NCI-H2081 (cell line): ENCODE data around the gene TRIM71.
"Not testable (repeated sequence)": the region's sequence is repeated elsewhere in the genome, so short reads cannot be mapped to it uniquely, and the experiment has no call there.

Experiments
- DNase-seq, 2 experiments: peaks; one replicate each; lab custom pipeline; 2025; lab: John Stamatoyannopoulos, UW

The TRIM71 gene

DNA sequence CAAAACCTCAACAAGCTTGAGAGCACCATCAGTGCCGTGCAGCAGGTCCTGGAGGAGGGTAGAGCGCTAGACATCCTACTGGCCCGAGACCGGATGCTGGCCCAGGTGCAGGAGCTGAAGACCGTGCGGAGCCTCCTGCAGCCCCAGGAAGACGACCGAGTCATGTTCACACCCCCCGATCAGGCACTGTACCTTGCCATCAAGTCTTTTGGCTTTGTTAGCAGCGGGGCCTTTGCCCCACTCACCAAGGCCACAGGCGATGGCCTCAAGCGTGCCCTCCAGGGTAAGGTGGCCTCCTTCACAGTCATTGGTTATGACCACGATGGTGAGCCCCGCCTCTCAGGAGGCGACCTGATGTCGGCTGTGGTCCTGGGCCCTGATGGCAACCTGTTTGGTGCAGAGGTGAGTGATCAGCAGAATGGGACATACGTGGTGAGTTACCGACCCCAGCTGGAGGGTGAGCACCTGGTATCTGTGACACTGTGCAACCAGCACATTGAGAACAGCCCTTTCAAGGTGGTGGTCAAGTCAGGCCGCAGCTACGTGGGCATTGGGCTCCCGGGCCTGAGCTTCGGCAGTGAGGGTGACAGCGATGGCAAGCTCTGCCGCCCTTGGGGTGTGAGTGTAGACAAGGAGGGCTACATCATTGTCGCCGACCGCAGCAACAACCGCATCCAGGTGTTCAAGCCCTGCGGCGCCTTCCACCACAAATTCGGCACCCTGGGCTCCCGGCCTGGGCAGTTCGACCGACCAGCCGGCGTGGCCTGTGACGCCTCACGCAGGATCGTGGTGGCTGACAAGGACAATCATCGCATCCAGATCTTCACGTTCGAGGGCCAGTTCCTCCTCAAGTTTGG, 72.9 kb downstream of the TRIM71 start:
- DNase-seq: no peak

DNA sequence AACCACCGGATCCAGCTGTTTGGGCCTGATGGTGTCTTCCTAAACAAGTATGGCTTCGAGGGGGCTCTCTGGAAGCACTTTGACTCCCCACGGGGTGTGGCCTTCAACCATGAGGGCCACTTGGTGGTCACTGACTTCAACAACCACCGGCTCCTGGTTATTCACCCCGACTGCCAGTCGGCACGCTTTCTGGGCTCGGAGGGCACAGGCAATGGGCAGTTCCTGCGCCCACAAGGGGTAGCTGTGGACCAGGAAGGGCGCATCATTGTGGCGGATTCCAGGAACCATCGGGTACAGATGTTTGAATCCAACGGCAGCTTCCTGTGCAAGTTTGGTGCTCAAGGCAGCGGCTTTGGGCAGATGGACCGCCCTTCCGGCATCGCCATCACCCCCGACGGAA, 73.6 kb downstream of the TRIM71 start:
- no peak for DNase-seq

DNA sequence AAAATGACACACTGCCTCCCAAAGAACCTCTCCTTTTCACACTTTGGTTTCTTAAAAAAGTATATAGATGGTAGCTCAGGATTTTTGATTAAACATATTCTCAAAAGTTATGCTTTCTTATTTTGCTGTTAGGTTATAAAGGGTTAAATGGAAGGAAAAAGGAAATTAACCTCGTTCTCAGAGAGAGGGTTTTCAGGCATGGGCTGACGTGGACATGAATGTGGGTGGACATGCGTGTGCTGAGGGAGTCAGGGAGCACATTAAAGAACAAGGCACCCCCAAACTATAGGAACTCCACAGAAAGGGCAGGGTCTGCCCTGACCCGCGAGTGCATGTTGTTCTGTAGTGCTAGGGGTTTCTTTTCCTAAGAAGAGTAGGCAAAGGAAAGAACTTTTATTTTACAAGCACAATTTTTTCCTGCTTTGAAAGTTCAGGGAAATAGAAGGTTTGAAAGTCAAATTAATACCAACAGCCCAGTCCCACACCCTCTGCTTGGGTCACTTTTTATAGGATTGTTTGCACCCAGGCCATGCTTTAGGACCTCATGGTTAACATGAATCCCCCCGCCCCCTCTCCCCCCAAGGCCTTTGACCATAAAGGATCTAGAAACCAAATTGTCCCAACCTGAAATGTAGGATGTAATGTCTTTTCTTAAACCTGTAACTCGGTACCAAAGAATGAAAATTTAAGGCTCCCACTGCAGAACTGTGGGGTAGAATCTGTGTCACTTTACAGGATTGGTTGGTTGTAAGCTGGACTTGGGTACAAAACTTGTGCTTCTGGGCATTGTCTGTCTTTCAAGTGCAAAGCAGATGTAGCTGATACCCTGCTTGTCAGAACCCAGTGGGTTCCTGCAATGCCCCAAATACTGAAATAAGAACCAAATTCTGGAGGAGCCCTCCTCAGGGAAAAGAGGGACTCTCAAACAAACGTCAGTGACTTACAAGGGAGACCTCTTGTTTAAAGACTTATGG, 75.1 kb downstream of the TRIM71 start:
- DNase-seq: no peak

DNA sequence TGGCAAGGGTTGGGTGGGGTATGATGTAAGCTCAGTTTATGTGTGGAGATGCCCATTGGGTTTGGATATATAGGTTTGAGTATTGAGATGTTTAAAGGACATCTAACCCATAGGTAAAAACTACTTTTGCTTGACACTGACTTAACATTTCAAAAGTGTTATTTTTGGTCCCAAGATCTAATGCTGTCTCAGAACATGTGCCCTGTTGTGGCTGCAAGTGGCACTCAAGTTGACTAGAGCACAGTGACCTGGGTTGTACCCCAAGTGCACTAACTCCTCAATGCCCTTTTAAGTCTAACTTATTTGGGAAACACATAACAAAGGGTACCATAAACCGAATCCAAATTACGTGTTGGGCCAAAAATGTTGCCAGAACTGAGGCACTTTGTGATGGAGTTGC, 77.2 kb downstream of the TRIM71 start:
- no peak for DNase-seq

DNA sequence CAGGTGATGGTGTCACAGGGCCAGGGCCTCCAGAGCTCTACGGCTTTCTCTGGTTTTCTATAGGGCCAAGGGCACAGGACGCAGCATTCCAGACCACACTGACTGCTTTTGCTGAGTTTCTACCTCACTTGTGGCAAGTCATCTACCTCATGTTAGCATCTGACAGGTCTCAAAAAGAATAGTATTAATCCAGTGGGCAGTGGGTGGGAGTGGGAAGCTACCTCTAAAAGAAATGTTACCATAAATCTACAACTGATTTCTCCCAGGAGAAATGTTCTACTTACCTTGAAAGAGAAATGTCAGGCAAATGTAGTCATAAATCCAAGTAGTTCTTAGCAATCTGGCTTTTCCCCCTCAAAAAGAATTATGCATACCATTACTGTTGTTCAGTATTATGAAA, 77.9 kb downstream of the TRIM71 start:
- no peak for DNase-seq

DNA sequence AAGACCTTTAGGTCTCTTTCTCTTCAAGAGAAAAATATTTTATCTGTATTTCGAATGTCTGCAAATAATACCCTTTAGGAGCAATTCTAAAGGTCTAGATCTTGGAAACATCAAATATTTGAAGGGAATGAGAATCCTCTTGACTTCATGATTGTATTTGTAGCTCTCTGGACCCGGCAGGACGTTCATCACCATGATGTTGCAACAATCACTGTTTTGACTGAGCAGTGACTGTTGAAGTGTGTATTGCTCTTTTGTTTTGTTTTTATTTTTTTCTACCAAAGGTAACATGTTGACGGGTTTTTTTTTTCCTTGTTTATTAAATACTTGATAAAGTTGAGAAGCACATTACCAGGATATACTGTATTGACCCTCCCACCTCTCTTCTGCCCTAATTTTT, 78.3 kb downstream of the TRIM71 start:
- no peak for DNase-seq

DNA sequence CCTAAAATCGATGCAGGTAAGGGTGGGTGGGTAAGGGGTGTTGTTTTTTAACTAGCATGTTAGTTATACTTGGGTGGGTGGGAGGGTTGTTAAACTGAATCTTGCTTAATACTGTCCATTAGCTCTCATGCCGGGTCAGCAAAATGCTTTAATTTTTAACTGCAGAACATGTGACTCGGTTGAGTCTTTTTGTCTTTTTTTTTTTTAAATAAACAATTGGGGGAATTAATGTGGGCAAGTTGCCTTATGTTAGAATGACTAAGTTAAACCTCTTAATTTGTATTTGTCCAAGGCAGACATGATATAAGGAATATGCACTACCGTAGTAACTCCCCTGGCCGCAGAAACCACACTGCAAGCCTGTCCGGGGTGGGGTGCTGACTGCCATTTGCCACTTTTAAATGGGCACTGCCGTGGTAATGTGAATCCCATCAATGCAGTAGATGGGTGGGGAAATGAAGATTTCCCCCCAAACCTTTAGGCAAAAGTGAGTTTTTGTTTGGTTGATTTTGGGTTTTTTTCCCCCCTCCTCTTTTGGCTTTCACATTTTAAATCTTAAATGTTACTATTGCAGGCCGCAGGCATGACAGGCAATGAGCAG, 79.3 kb downstream of the TRIM71 start:
- DNase-seq: no peak

DNA sequence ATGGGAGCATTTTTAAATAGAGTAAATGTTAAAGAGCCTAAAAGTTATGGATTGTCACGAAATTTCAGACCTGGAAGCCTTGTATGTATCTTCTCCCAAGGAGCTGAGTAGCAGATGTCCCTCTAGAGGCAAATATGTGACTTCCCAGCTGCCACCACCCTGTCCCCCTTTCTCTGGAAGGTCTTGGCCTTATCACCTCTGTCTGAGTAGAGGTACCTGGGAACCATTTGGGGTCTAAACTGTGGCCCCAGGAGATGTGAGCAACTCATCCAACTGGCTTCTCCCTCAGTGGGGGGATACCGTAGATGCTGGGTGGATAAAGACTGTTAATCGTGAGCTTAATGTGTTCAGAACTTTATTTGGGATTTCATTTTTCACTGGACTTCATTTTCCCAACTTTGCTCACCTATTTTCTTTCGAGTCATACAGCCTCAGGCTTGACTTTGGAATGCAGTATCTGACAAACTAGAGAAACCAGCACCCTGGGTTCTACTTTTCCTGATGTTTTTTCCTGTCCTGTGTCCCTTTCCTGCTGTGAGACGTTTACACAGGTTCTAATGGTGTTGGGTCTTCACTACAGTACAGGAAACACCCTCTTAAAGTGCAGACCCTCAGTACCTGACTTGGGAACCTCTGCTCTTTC, 80.3 kb downstream of the TRIM71 start:
- DNase-seq: no peak

DNA sequence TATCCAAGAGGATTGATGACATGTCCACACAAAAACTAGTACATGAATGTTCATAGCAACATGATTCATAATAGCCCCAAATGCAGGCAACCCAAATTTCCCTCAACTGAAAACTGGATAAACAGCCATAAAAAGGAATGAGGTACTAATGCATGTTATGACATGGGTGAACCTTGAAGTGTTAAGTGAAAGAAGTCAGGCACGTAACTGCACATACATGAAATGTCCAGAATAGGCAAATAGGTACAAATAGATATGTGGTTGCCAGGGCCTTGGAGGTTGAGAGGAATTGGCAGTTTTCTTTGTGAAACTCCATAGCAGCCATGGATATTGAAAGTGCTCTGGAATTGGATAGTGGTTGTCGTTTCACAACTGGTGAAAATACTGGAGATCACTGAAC, 81.5 kb downstream of the TRIM71 start:
- DNase-seq: no peak

DNA sequence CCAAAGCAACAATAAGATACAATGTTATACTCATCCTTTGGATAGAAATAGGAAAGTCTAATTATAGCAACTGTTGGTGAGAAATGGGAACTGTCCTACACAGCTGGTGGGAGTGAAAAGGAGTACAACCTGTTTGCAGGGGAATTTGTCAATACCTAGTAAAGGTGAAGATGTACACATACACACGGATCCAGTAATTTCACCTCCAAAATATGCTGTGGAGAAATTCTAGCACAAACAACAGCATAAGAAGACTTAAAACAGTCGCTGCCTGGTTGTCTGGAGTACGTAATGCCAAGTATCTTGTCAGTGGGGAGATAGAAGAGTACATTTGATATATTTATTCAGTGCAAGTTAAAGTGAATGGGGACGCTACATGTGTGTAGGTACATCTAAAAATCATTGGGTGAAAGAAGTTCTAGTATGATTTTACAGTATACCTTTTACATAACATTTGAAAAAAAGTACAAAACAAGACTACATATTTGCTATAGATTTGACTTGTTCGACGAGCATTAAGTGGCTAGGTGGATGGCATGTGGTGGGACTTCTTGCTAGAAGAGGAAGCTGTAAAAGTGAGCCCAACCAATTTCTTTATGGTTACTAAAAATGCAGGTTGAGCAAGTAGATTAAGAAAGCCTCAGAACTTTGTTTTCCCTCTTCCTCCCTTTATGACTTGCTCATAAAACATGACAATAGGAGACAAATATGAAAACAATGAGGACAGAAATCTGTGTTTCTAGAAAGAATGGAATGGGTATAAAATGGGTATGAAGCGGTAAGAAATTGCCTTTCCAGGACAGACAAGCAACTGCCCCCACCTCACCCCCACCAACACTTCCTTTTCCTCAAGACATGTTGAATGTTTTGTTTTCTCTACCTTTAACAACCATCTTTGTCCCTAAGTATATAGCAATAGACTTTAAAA, 83.5 kb downstream of the TRIM71 start:
- no peak for DNase-seq

DNA sequence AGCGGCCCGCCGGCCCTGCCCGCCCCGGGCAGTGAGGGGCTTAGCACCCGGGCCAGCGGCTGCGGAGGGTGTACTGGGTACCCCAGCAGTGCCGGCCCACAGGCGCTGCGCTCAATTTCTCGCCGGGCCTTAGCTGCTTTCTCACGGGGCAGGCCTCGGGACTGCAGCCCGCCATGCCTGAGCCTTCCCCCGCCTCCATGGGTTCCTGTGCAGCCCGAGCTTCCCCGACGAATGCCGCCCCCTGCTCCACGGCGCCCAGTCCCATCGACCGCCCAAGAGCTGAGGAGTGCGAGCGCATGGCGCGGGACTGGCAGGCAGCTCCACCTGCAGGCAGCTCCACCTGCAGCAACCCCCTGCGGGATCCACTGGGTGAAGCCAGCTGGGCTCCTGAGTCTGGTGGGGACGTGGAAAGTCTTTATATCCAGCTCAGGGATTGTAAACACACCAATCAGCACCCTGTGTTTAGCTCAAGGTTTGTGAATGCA, 85.1 kb downstream of the TRIM71 start:
- DNase-seq: not testable (repeated sequence)

DNA sequence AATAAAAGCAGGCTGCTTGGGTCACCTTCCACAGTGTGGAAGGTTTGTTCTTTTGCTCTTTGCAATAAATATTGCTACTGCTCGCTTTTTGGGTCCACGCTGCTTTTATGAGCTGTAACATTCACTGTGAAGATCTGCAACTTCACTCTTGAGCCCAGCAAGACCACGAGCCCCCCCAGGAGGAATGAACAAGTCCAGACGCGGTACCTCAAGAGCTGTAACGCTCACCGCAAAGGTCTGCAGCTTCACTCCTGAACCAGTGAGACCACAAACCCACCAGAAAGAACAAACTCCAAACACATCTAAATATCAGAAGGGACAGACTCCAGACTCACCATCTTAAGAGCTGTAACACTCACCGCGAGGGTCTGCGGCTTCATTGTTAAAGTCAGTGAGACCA, 86.2 kb downstream of the TRIM71 start:
- DNase-seq: no peak

DNA sequence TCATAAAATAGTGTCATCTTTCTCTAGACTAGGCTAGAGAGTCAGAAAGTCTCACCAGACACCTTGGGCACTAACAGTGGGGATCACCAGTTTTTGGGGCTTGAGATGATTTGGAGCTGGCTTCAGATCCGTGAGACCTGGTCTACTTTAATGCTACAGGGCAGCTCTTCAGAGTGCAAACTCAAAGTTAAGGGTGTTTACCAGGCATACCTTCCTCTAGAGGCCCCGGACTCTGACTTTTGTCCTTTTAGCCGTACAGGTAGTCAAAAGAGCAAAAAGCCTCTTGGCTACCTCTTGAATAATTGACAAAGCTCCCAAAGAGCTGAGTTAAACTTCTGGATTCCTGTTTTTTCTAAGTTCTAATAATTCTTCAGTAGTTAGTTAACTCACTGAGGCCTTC, 92.2 kb downstream of the TRIM71 start:
- DNase-seq: no peak

DNA sequence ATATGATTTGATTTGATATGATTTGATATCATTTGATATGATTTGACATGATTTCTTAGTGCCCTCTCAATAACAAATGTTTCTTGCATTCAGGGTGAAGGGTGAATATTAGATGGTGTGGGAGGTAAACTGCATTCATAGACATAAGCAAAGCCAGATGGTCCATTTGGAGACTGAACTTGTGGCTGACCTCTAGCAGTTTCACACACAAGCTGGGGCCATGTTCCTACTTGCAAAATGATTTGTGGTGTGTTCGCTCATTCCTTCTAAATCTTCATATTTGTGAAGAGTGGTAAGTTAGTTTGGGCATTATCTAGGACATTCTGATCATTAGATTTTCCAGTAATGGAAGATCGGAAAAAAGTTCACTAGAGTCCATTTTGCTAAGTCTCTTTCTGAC, 93.2 kb downstream of the TRIM71 start:
- no peak for DNase-seq

DNA sequence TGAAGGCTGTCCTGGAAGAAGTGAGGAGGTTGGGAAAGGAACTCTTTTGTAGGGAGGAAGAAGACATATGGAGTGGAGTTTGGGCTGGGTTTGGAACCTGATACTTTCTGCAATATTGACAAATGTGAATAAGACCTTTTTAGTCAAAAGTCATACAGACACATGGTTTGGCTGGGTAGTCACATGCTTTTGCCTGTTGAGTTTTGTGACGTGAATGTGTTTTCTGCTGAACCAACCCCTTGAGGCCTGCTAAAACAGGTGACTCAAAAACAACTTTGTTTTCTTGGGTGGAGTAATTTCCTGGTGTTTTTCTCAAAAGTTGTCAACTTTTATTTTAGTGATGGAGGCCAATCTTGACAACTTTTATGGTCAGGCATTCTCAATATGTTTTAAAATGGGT, 94.2 kb downstream of the TRIM71 start:
- DNase-seq: no peak

DNA sequence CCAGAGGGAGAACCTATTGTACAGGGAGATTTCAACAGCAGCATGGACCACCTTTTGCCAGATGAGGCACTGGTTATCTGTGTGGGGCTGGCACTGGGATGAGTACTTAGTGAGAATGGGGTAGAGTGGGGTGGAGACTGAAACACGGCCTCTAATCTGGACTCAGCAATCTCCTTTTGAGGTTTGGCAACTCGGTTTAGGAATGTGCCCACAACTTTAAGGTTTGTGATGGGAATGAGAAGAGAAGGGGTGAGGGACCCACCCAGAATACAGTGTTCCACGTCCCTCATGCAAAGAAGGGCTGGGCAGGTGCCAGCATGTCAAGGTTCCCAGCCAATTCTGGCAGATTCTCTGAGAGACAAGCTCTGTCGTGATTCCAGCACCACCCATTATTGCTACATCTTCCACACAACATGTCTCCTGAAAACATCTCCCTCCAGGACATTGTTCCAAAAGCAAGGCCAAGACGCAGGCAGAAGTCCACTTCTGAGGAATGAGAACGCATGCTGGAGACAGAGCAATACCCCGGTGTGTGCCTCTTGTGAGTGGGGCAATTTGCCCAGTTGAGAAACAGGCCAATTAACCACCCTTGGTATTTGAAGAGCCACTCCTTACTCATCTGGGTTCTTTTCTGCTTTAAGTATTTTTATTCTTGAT, 96.1 kb downstream of the TRIM71 start:
- no peak for DNase-seq

DNA sequence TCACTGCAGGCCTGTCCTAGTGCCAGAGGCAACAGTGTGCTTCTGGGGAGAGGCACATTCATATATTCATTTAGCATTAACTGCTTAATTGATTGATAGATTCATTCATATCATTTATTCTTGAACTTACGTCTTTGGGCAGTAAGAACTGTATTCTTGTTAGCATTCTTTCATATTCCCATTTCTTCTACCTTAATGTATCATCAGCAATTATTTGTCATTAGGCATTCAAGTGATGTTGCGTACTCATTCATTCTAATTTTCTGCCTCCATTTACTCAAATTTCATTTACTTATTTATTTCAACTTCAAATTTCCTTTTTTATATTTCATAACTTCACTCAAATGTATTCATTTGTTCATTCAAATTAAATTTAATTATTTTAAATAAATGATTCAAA, 102.1 kb downstream of the TRIM71 start:
- DNase-seq: no peak

DNA sequence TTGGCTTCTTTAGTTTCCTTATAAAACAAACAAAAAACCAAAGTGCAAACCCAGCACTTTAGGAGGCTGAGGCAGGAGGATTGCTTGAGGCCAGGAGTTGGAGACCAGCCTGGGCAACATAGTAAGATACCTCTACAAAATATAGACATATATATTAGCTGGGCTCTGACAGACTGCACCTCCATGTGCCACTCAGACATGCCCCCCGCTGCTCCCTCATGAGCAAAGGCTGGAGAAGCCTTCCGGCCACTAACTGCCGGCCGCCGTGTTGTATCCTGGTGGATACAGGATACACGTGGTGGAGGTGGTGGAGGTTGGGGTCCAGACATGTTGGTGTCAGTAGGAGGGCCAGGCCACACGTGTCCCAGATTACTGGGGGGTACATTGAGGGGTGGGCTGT, 104.3 kb downstream of the TRIM71 start:
- DNase-seq: no peak

DNA sequence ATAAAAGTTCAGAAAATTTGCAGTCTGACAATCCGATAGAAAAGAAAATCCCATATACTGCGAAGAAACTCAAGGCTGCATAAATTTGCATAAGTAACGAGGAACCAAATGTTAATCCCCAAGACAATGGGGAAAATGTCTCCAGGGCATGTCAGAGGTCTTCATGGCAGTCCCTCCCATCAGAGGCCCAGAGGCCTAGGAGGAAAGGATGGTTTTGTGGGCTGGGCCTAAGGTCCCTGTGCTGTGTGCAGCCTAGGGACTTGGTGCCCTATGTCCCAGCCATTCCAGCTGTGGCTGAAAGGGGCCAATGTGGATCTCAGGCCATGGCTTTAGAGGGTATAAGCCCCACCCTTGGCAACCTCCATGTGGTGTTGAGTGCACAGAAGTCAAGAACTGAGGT, 112.4 kb downstream of the TRIM71 start:
- no peak for DNase-seq

DNA sequence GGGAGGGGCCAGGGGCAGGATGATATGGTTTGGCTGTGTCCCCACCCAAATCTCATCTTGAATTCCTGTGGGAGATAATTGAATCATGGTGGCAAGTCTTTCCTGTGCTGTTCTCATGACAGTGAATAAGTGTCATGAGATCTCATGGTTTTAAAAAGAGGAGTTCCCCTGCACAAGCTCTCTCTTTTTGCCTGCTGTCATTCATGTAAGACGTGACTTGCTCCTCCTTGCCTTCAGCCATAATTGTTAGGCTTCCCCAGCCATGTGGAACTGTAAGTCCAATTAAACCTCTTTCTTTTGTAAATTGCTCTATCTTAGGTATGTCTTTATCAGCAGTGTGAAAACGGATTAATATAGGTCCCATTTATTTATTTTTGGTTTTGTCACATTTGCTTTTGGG, 113.5 kb downstream of the TRIM71 start:
- DNase-seq: not testable (repeated sequence)
